Parathyroid adenoma (tissue), 2 donors: ENCODE measurements around the gene WWP2.
"Not testable (repeated sequence)": the region's sequence is repeated elsewhere in the genome, so short reads cannot be mapped to it uniquely, and the experiment has no call there.

Source experiments
- H2AFZ ChIP-seq: fragments of 300-600 bp; sonication (generic); one replicate; pipeline ENCODE4 v1.7.0; 2017; ENCODE audit warnings: antibody characterized with exemption, mild to moderate bottlenecking
- H3K27ac ChIP-seq: fragments of 300-600 bp; sonication (generic); one replicate; pipeline ENCODE4 v1.7.0; 2017
- H3K27me3 ChIP-seq: fragments of 300-600 bp; sonication (generic); one replicate; pipeline ENCODE4 v1.7.0; 2017; ENCODE audit warnings: low read length; ENCODE audit not compliant: control insufficient read depth, insufficient read depth
- H3K36me3 ChIP-seq: fragments of 300-600 bp; sonication (generic); one replicate; pipeline ENCODE4 v1.7.0; 2017; ENCODE audit warnings: low read length; ENCODE audit not compliant: control insufficient read depth, insufficient read depth
- H3K4me1 ChIP-seq: fragments of 300-600 bp; sonication (generic); one replicate; pipeline ENCODE4 v1.7.0; 2017; ENCODE audit warnings: control low read depth
- H3K4me2 ChIP-seq: fragments of 300-600 bp; sonication (generic); one replicate; pipeline ENCODE4 v1.7.0; 2017; ENCODE audit warnings: low read length
- H3K4me3 ChIP-seq: fragments of 300-600 bp; sonication (generic); one replicate; pipeline ENCODE4 v1.7.0; 2017; ENCODE audit warnings: low read depth, low read length
- H3K79me2 ChIP-seq: fragments of 300-600 bp; sonication (generic); one replicate; pipeline ENCODE4 v1.7.0; 2017; ENCODE audit warnings: control low read depth
- H3K9ac ChIP-seq: fragments of 300-600 bp; sonication (generic); one replicate; pipeline ENCODE4 v1.7.0; 2017; ENCODE audit warnings: mild to moderate bottlenecking
- H3K9me3 ChIP-seq: fragments of 300-600 bp; sonication (generic); one replicate; pipeline ENCODE4 v1.7.0; 2017; ENCODE audit warnings: low read length; ENCODE audit not compliant: control insufficient read depth
- donor health status: primary hyperparathyroidism.

Gene WWP2

DNA sequence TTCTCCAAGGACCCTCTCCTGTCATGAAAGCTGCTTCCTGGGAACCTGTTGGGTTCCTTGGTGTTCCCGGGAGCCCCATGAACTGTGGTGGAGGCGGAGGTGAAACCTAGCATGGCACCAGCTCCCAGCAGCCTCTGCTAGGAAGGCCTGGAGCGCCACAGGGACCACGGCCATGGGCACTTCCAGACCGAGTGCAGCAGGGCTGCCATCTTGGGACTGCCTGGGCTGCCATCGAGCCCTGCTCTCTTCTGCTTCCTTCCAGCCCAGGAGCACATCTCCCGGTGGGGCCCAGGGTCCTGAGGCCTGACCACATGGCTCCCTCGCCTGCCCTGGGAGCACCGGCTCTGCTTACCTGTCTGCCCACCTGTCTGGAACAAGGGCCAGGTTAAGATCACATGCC is 201.2 kb downstream of the WWP2 start:
- H3K27ac ChIP-seq, H3K27me3 ChIP-seq, H3K4me3 ChIP-seq: not testable (repeated sequence)

DNA sequence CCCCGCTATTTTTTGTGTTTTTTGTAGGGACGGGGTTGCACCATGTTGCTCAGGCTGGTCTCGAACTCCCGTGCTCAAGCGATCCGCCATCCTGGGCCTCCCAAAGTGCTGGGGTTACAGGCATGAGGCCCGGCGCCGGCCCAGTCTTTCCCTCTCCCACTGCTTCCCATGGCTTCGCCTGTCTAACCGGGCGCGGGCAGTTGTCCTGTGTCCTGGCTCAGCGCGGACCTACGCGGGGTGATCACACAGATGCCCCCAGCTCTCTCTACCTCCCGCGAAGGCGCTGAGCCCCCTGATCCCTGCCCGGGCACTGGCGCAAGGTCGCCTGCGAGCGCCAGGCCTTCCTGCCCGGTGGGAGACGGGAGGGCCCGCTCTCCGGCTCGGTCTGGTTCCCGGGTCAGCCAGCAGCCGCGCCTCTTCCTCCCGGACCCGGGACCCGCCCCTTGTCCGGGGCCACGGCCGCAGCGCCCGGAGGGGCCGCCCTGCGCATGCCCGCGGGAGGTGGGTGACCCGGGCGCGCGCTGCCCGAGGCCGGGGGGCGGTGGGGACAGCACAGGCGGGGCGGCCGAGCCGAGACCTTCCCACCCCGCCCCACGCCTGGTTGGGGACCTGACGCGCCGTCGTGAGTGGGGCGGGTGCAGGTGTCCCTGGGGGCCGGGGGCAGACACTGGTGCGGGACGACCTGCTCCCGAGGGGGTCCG is 203.0 kb downstream of the WWP2 start:
- H3K4me1 ChIP-seq, H3K4me3 ChIP-seq, H3K36me3 ChIP-seq, H3K27ac ChIP-seq, H3K79me2 ChIP-seq, H3K27me3 ChIP-seq, H3K9ac ChIP-seq, H3K9me3 ChIP-seq: not testable (repeated sequence)
- peak overlapping the region; percentile 84 for H2AFZ ChIP-seq
- H3K4me2 ChIP-seq = peak overlapping the region; percentile 17

More for the DNA sequence above, 201.2 kb downstream of the WWP2 start:
- H3K9ac ChIP-seq, H3K36me3 ChIP-seq, H3K4me2 ChIP-seq, H3K9me3 ChIP-seq, H2AFZ ChIP-seq, H3K79me2 ChIP-seq, H3K4me1 ChIP-seq: not testable (repeated sequence)

DNA sequence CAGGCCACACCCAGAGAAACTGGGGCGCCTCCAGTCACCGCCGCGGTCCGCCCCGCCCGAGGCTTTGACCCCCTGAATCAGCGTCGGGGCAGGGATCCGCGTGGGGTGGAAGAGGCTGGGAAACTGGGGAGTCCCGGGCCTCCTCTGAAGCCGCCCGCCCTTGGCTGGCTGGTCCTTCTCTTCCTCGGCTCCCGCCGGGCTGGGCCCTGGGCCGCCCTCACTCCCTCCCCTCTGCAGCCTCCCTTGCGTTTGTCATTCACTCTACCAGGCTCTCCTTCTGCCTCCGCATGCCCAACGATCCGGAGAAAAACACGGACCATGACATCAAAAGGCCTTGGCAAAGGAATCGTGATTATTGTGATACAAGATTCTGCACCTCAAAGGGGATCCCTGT is 203.5 kb downstream of the WWP2 start:
- H3K4me2 ChIP-seq = not testable (repeated sequence)

DNA sequence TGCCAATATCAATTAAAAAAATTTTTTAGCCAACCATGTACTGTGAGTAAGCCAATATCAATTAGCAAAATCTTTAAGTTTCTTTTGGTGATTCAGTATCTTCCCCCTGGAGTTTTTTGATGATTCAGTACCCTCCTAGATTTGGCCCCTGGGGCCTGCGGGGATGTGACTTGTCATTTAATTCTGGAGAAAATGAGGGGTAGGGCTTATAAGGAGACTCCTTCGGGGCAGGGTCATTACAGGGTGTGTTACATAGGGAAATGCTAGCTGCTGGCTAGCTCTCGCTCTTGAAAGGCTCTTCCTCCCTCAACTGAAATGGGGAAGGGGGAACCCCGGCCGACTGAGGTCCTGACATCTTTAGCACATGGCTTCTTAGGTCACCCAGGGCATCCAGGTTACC is 205.6 kb downstream of the WWP2 start:
- not testable (repeated sequence) for H3K79me2 ChIP-seq, H3K4me3 ChIP-seq, H3K4me1 ChIP-seq, H3K9me3 ChIP-seq, H3K36me3 ChIP-seq, H3K9ac ChIP-seq, H2AFZ ChIP-seq, H3K27me3 ChIP-seq, H3K4me2 ChIP-seq, H3K27ac ChIP-seq

More for the DNA sequence above, 203.5 kb downstream of the WWP2 start:
- H3K36me3 ChIP-seq, H3K79me2 ChIP-seq, H3K27ac ChIP-seq, H3K4me1 ChIP-seq, H3K9ac ChIP-seq, H3K27me3 ChIP-seq, H3K4me3 ChIP-seq, H2AFZ ChIP-seq, H3K9me3 ChIP-seq: not testable (repeated sequence)

DNA sequence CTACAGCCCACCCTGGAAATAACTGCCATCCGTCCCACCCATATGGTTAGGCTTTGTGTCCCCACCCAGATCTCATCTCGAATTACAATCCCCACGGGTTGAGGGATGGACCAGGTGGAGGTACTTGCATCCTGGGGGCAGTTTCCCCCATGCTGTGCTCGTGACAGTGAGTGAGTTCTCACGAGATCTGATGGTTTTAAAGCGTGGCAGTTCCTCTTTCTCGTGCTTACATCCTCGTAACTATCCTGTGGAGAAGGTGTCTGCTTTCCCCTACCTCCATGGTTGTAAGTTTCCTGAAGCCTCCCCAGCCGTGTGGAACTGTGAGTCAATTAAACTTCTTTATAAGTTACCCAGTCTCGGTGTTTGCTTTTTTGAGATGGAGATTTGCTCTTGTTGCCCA is 206.0 kb downstream of the WWP2 start:
- H3K4me3 ChIP-seq, H3K36me3 ChIP-seq, H2AFZ ChIP-seq, H3K27me3 ChIP-seq, H3K9me3 ChIP-seq, H3K27ac ChIP-seq, H3K4me1 ChIP-seq, H3K79me2 ChIP-seq, H3K4me2 ChIP-seq, H3K9ac ChIP-seq: not testable (repeated sequence)

DNA sequence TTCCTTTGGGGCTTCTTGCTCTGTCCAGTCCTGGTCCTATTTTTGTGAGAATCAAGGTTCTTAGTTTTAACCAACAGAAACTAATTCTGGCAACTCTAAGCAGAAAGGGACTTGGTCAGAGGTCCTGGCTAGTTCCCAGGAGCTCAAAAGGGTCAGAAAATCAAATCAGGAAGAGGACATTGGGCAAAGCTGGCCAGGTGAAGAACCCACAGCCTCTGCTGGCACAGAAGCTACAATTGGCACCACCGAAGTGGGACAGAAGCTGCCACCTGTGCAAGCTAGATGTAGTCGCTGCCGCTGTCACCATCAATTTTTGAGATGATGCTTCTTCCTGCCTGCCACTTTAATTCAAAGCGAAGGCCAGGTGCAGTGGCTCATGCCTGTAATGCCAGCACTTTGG is 207.5 kb downstream of the WWP2 start:
- not testable (repeated sequence) for H3K9me3 ChIP-seq, H3K27me3 ChIP-seq, H3K36me3 ChIP-seq, H3K27ac ChIP-seq, H3K79me2 ChIP-seq, H3K4me2 ChIP-seq, H2AFZ ChIP-seq, H3K4me1 ChIP-seq, H3K9ac ChIP-seq, H3K4me3 ChIP-seq

DNA sequence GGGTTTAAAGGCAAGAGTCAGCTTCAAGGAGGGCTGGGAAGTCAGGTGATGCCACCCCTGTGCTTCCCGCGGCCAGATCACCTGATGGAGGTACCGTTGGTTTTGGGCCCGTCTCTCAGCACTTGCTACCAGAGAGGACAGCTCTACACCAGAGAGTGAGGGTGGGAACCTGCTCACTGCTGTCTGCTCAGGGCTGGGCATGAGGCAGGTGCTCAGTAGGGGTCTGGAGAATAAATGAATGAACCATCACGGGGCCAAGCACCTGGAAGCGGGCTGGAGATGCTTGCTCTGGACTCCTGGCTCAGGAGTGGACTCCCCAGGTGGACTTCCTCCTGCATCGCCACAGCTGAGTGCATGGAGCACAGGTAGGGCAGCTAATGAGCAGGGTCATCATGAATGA is 210.0 kb downstream of the WWP2 start:
- not testable (repeated sequence) for H3K27ac ChIP-seq, H3K4me3 ChIP-seq, H3K9ac ChIP-seq, H3K9me3 ChIP-seq, H3K4me1 ChIP-seq, H3K27me3 ChIP-seq, H2AFZ ChIP-seq, H3K79me2 ChIP-seq, H3K36me3 ChIP-seq, H3K4me2 ChIP-seq

DNA sequence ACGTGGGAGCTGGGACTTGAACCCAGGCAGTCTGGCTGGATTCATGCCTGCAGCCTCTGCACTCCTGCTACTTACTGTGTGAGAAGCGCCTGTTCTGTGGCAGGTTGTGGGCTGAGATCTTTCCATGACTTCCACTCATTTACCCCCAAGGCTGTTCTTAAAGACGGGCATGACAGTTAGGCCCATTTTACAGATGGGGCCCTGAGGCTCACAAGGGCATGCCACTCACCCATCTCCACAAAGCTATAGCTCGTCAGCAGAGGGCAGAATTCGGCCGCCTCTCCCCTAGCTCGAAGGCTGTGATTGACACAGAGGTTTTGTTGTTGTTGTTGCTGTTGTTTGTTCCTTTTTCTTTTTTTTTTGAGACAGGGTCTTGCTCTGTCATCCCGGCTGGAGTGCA is 210.8 kb downstream of the WWP2 start:
- H3K27ac ChIP-seq, H3K4me1 ChIP-seq, H3K4me2 ChIP-seq, H3K9me3 ChIP-seq, H3K4me3 ChIP-seq, H3K36me3 ChIP-seq, H3K9ac ChIP-seq, H2AFZ ChIP-seq, H3K27me3 ChIP-seq, H3K79me2 ChIP-seq: not testable (repeated sequence)

DNA sequence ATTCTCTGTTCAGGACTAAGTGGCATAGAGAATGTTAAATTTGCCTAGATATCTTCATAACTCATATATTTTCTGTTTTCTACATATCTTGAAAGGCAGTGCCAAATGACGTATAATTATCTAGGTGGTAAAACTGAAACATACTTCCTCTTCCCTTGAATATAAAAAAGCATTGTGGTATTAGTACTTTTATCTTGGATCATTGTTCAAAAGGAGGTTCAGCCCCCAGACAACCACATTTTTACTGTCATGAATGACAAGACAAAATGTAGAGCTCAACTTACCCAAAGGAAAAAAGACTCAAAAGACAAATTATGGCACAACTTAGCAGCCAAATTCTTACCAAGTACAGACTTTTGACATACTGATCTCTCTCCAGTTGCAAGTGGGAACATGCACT is 223.1 kb downstream of the WWP2 start:
- not testable (repeated sequence) for H3K4me3 ChIP-seq, H3K9ac ChIP-seq, H3K36me3 ChIP-seq, H3K27ac ChIP-seq, H3K4me2 ChIP-seq, H3K79me2 ChIP-seq, H3K9me3 ChIP-seq, H3K4me1 ChIP-seq, H2AFZ ChIP-seq, H3K27me3 ChIP-seq
